Activated CD8-positive, alpha-beta memory T cell treated with anti-CD3 and anti-CD28 coated beads for 24 hours (primary cell): ENCODE data around the gene L3MBTL4.
"Not testable (repeated sequence)": the region's sequence is repeated elsewhere in the genome, so short reads cannot be mapped to it uniquely, and the experiment has no call there.

Experiments used
- DNase-seq: peaks from one replicate; pipeline ENCODE4 v3.0.0-alpha.2; 2020

L3MBTL4 gene

DNA sequence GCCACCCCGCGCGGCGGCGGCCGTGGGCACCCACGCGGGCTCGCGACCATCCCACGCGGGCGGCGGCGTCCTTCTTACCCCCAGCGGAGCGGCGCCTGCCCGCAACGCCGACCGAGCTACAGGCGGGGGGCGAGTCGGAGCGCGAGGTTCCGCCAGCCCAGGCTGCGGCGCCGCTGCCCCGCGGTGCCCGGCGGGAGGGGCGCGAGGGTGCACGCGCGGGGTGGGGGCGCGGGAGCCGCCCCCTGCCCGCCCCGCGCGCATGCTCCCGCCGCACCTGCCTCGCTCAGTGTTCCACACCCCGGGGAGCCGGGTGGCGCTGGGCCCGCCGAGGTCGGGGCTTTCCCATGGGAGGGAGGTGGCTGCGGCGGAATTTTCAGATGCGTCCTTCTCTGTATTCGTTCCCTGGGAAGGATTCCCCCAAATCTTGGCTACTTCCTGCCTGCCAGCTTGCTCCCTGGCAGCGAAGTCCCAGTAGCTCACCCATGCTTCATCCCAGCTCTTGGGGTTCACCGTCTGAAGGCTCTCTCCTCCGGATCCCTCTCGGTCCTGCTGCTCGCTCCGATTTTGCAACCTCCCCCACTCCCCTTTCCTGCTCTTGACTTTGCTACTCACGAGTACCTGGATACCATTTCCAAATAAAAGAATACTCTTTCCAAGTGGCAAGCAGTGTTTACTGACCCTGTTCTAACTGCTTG, at the start of gene L3MBTL4:
Gene L3MBTL4 (minus strand): TSS at position 189 of the 695 bp plus-strand sequence. CDS start 103,286 bp downstream, outside the sequence.
- DNase-seq: no peak

DNA sequence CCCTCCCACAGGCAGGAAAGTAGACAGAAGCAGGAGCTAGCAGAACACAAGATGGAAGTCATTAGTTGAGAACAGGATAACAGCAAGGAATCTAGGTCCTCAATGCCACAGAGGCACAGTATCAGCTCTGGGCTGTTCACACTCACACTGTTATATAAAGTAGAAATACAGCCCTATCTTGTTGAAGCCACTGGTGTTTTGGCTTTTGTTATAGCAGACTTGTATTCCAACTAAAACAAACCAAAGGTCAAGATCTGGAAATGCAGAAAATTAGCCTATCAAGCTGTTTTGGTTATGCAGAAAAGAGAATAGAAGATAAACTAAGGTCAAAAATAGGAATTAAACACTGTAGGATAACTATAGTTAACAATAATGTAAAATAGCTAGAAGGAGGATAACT, 37.5 kb upstream of the L3MBTL4 start:
- DNase-seq: no peak

DNA sequence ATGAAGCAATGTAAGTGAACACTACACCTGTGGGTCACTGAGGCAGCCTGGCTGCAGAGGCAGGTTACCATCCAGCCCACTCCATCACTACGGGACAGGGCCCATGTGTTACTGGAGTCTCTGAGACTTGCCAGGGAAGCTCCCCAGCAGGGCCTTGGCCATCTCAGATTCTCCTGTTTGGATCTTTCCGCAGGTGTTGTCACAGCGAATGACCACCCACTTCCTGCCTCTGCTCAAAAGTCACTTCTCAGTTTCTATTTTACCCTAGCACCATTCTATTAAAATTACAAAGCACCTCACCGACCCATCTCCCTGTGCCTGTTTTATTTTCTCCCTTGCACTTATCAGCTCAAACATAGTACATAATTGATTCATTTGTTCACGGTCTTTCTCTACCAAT, 34.5 kb upstream of the L3MBTL4 start:
- no peak for DNase-seq

DNA sequence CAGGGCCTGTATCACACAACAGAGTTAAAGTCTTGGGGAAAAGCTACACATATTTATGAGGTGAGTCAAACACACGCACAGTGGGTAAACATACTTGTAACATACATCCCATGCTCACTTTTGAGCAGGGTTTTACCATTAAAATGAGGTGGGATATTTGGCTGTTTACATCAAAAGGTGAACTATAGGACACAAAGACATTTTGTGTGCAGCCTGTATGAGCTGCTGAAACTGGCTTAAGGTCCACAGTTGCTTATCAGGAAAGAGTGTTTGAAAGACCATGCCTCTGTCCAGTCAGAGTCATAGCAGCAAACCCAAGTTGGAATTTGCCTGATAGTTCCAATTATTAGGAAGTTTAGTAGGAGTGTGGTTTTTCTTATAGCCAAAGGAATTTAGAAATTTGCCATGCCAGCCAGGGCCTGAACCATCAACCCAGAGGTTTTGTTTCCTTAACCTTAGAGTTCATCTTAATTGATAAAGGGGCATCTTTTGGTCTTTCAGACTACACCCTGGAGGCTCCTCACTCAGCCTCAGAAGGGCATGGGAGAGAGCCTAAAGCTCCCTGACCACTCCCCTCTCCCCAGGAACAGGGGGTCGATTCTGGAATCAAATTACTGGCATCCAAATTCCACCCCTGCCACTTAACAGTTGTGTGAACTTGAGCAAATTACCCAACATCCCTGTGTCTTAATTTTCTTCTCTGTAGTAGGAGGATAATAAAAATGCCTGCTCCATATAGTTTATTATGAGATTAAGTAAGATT, 29.9 kb upstream of the L3MBTL4 start:
- DNase-seq: no peak

DNA sequence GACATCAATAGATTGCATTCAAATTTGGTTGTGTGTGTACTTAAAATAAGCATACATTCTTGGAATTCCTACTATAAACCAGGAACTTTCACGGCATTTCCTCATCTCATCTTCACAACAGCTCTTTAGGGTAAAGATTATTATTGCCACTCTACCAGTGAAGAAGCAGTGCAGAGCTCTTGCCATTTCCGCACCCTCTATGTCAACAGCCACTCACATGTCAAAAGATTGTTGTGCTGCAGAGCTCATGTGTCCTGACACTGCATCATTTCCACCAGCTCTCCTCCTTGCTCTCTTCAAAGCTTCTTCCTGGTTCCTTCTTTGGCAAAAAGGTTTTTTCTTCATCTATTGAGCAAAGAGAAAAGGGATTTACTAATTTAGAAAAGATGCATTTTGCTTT, 26.5 kb upstream of the L3MBTL4 start:
- DNase-seq: no peak

DNA sequence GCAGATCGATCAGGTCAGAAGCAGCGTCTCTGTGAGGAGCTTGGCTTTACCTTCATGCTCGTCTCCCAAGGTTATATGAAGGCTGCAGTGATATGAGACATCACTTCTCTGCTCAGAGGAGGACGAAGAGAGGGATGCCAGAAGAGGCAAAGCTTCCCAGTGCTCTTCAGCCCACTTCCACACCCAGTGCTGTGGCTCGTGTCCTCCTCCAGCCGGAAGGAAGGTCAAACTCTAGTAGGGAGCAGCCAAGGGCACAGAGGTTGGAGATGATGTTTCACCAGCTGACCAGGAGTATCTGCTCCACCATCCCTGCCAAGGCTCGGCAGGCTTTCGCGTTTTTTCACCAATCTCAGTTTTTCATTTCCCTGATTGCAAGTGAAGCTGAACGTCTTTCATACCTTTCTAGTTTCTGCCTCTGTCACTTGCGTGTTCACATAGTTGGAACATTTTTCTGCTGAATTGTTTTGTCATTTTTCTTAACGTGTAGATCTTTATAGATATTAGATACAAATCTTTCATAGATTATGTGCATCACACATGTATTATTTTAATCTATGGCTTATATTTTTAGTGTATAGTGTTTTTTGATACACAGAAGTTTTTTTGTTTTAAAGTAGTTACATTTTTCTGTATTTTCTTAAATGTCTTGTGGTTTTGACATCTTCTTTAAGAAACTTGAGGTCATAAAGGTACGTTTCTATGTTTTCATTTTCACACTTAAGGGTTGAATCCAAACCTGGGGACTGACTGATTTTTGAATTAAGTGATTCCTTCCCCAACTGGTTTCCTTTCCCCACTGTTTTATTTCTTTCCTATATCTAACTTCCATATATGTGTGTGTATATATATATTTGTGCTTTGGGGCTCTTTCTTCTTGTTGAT, 23.5 kb upstream of the L3MBTL4 start:
- no peak for DNase-seq

- DNase-seq: no peak
These were observed 21.0 kb upstream of the L3MBTL4 start for GRCh38 chr18:6435731-6436130.

DNA sequence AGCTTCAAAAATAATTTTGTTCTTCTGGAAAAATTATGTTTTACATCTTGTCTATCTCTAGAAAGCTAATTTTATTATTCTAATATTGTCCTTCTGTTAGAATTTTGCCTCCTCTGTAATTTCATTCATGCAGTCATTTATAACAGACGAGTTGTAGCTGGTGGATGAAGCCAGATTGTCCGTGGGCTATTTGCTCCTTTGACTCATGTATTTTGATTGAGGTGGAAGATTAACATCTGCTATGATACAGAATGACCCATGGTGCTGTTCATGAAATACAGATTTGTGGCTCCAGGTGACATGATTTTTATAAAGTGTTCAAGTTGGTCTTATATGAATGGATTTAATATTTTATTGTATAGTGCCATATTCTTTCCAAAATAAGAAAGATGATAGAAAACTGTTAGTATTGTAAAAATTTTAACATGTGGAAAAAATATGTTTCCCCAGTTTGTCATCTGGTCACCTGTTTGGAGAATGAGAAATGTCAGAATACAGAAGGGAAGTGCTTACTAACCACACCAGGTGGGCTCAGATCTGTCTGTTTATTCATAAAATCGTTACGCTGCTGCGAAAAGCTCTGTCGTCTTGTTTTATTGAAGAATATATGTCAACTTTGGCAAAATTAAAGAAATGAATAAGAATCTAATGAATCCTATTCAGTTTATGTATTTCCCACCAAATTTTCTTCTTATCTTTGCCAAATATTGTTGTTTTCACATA, 20.4 kb upstream of the L3MBTL4 start:
- no peak for DNase-seq

DNA sequence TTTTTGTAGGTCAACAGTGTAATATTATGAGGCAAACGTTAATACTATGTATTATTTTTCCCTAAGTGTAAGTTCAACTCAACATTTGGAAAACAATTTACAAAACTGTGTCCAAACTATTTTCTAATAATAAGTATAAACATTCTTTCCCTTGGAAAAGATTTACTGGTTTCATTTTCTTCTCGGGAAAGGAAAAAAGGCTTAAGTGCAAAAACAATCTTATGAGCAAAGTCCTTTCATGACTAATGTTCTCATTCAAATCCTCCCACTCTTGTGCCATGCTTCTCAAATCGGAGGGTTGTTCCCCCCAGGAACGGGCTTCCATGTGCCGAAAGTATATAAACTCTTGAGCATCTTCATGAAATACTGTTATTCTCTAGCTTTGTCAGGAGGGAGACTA, 19.8 kb upstream of the L3MBTL4 start:
- DNase-seq: no peak

DNA sequence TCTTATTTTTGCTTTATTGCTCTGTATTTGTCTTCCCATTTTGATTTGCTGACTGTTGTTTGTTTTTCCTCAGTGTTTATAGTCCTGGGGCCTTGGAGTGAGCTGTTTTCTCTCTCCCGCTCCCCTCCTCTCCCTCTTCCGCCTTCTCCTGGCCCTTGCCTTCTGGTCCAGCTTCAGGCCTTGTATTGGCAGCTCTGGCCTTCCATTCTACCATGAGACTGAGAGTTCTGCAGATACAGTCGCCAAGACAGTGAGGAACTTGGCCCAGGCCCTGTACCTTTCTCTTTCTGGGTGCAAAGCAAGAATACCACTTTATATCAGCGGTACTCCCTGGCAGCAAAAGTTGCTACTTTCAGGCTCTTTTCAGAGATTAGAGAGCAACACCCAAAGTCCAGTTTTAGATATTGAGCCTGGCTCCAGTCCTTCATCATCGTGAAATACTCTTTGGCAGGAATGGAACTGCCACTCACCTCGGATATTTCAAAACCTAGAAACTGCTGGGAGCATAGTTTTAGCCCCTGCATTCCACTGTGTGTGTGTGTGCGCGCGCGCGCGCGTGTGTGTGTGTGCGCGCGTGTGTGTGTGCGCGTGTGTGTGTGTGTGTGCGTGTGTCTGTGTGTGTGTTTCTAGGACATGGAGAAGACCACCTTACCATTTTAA, 17.1 kb upstream of the L3MBTL4 start:
- no peak for DNase-seq

- DNase-seq: no peak
These were observed 14.2 kb upstream of the L3MBTL4 start for GRCh38 chr18:6428851-6429395.

DNA sequence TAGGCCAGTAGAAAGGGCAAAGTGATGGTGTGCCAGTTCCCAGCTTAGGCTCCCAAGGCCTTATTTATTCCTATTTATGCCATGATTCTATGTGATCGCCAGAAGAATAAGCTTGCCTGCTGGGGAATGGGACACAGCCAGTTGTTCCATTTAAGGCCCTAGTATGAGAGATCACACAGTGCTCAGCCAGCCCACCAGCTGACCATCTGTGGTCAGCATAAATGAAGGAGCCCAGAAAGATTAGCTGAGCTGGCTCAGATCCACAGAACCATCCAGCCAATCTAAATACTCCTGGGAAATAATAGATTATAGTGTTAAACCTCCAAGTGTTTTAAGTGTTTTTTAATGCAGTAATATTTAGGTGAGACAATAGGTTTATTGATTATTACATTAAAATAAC, 12.6 kb upstream of the L3MBTL4 start:
- no peak for DNase-seq

- DNase-seq: no peak
These were observed 8.6 kb upstream of the L3MBTL4 start for GRCh38 chr18:6423289-6423688.

GRCh38 chr18:6414118-6414722, 491 bp downstream of the L3MBTL4 start:
- peak; percentile 67 for DNase-seq

DNA sequence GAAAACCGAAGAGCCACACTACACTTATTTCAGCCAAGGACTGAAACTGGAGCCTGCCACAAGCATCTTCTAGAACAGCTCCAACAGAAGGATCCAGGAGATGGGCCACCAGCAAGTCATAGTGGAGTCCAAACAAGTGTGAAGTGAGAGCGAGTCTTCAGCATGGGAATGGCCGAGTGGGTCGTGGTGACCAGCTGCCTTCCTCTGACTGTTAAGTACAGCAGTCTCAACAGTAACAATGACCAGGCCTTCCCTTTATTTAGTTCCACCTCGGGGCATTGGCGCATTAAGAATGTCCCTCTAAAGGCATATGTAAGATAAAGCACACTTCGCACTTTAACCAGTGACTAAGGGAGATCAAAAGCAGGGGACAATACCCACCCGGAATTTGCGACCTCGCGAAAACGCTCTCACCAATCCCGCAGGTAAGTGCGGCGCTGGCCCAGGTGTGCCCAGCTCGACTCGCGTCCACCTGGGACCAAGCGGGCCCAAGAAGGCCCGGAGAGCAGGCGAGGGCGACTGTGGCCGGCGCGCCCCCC, 1.1 kb downstream of the L3MBTL4 start:
- no peak for DNase-seq

DNA sequence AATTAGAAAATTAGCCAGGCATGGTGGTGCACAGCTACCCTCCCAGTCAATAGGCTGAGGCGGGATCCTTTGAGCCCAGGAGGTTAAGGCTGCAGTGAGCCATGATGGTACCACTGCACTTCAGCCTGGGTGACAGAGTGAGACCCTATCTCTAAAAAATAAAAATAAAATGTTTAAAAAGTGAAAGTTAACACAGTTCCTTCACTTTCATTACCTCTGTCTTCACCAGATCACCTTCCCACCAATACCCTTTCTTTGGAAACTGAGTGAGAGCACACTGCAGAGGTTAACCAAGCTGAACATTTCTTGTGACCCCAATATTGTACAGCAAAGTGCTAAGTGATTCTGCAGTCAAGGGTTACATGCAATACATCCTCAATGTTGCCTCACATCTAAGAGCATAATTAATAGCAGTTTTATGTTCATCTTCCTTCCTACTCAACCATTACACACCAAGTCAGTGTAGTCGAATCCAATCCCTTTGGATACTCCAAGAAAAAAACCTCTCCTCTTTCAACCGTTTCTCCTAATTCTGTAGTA, 1.7 kb downstream of the L3MBTL4 start:
- DNase-seq: no peak

GRCh38 chr18:6411382-6411781, 3.3 kb downstream of the L3MBTL4 start:
- DNase-seq: no peak

- no peak for DNase-seq
These were observed 4.8 kb downstream of the L3MBTL4 start for GRCh38 chr18:6409933-6410332.

GRCh38 chr18:6408543-6408942, 6.2 kb downstream of the L3MBTL4 start:
- not testable (repeated sequence) for DNase-seq

GRCh38 chr18:6406910-6407470, 7.7 kb downstream of the L3MBTL4 start:
- no peak for DNase-seq
